Activated CD8-positive, alpha-beta memory T cell treated with anti-CD3 and anti-CD28 coated beads for 1 hour (primary cell): ENCODE data around the gene NELL1.

Source experiments
- DNase-seq, 2 donors: peaks; one replicate each; pipeline ENCODE4 v3.0.0-alpha.2; 2020; ENCODE audit warnings: low read depth in 1 of 2; ENCODE audit errors: extremely low read depth in 1 of 2

Gene NELL1

DNA sequence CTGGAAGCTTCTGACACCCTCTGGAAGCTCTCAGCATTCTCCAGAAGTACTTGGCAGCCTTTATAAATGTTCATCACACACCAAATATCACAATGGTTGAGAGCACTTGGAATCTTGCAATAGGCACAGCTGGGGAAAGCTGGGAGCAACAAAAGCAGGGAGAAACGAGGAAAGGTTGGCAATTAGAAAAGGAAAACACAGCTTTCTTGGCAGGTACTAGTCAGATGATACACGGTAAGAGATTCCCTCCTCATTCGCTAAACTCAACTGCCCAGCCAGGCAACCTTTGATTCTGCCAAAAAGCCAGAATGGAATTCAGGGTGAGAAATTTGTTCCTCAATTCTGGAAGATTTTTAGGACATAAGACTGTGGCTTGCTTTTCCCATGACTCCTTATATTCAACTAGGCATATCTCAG, 946.6 kb downstream of the NELL1 start:
- DNase-seq: no peak

DNA sequence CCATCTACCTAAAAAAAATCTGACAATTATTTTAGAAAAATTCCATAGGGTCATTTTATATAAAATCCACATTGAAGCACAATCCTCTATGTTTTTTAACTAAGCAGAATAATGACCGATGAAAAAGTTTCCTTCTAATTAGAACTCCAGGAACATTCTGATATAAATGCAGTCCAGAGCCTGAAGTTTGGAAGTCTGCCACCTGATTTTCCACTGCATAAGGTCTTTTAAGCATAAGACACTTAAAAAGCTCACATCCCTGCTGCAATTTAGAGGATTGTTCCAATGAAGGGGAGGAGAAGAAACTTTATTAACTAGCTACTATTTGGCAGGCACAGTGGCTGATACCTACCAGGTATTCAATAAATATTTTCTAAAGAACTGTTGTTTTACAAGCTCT, 953.2 kb downstream of the NELL1 start:
- no peak for DNase-seq

DNA sequence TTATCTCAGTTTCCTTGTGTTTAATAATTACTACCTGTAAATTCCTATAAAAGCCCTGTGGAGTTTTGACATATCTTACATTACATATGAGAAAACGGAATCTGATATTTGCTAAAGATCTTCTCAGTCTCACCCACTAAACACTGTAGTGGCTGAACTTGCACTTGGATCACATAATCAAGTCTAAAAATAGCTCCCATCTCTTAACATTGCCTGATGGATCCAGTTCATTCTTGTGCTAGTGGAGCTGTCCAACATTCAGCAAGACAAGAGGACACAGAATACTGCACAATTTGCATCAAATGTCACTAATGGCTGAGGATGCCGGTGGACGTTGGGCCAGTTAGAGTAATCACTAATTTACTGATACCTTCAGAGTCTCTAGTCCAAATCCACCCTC, 953.6 kb downstream of the NELL1 start:
- DNase-seq: no peak
